HepG2 (cell line): ENCODE measurements around the gene FZD7. TPM values are rescaled to one million over a fixed set of nuclear protein-coding genes. Genes with fewer than 3 reads are reported as not detected.

Experiments used
- ATAC-seq: fragments of 200-7000 bp; cut with Tn5 transposase; 3 replicates; pipeline ENCODE4 v1.9.1; 2020; ENCODE audit warnings: mild to moderate bottlenecking, moderate library complexity
- BruUV-seq: library from RNA; stranded (reverse); fragments of 400-500 nt; replicated peaks from 2 replicates; lab custom pipeline; 2021; lab: Mats Ljungman, UMichigan
- CTCF ChIA-PET: fragments of 300-600 bp; formaldehyde crosslinking; extraction: SDS; loops from one replicate; lab custom pipeline; 2021; ENCODE audit warnings: low total read pairs, inconsistent platforms, low intra/inter-chr PET ratio; lab: Yijun Ruan, JAX
- POLR2A ChIA-PET: fragments of 350-600 bp; sonication (Branson Sonifier 250); formaldehyde crosslinking; loops from one replicate; lab custom pipeline; 2020; ENCODE audit warnings: antibody characterized with exemption, inconsistent platforms; lab: Yijun Ruan, JAX
- DNase-seq: peaks from one replicate; pipeline ENCODE4 v3.0.0-alpha.2; 2015; ENCODE audit warnings: low spot score
- FAIRE-seq: peaks from 3 replicates; lab custom pipeline; 2011; peaks lifted over from hg19 to GRCh38; lab: Jason Lieb, UNC
- H2AFZ ChIP-seq: one replicate; pipeline ENCODE4 v1.6.1; 2011; ENCODE audit warnings: low read length, inconsistent platforms
- H3K27ac ChIP-seq: fragments of 300-600 bp; 3 replicates; pipeline ENCODE4 v1.8.0; 2011; ENCODE audit warnings: mixed run types, mild to moderate bottlenecking, mixed read lengths, low read length, inconsistent platforms; ENCODE audit not compliant: insufficient read depth; ENCODE audit errors: extremely low read length
- H3K27me3 ChIP-seq, 2 experiments: fragments of 200-600 bp in 1 of 2; 2 replicates in 1 of 2; 3 replicates in 1 of 2; pipeline versions ENCODE4 v1.6.0 to v1.8.0; 2011; ENCODE audit warnings: low read length in 2 of 2, mild to moderate bottlenecking in 2 of 2, moderate library complexity in 2 of 2, inconsistent platforms in 1 of 2; ENCODE audit not compliant: insufficient read depth in 2 of 2, control insufficient read depth in 1 of 2
- H3K36me3 ChIP-seq, 2 experiments: fragments of 200-600 bp in 1 of 2; replicated peaks in 1 of 2; 2 replicates in 1 of 2; 3 replicates in 1 of 2; pipeline versions ENCODE4 v1.5.1 to v1.8.0; 2011; ENCODE audit warnings: low read length in 2 of 2, inconsistent platforms in 1 of 2; ENCODE audit not compliant: insufficient read depth in 2 of 2, control insufficient read depth in 1 of 2
- H3K4me1 ChIP-seq: 2 replicates; pipeline ENCODE4 v1.5.1; 2012; ENCODE audit warnings: low read length, inconsistent platforms; ENCODE audit not compliant: insufficient read depth
- H3K4me2 ChIP-seq: 2 replicates; pipeline ENCODE4 v1.6.0; 2011; ENCODE audit warnings: low read depth, low read length, inconsistent platforms
- H3K4me3 ChIP-seq, 3 experiments: fragments of 200-600 bp in 1 of 3; sonication (generic), shearing (Covaris generic) in 1 of 3; replicated peaks in 1 of 3; 2 replicates each; pipeline ENCODE4 v1.5.1; 2011 to 2016; ENCODE audit warnings: low read length in 3 of 3, inconsistent platforms in 2 of 3, low read depth in 2 of 3, mild to moderate bottlenecking in 2 of 3, control low read depth in 1 of 3, mixed read lengths in 1 of 3; ENCODE audit not compliant: insufficient read depth in 1 of 3
- H3K79me2 ChIP-seq: one replicate; pipeline ENCODE4 v1.6.1; 2011; ENCODE audit warnings: low read length, inconsistent platforms; ENCODE audit not compliant: insufficient read depth
- H3K9ac ChIP-seq: 2 replicates; pipeline ENCODE4 v1.6.0; 2011; ENCODE audit warnings: mild to moderate bottlenecking, low read depth, low read length, inconsistent platforms; ENCODE audit not compliant: insufficient read depth
- H3K9me3 ChIP-seq: 2 replicates; pipeline ENCODE4 v1.5.1; 2012; ENCODE audit warnings: mild to moderate bottlenecking, low read length
- H4K20me1 ChIP-seq: 2 replicates; pipeline ENCODE4 v1.6.0; 2011; ENCODE audit warnings: inconsistent platforms, mild to moderate bottlenecking, low read length, moderate library complexity; ENCODE audit not compliant: insufficient read depth
- EHMT2 ChIP-seq: fragments of 200-600 bp; sonication (generic); IDR thresholded peaks from 2 replicates; pipeline ENCODE4 v1.7.0; 2017; ENCODE audit warnings: antibody characterized with exemption, low read depth, low read length, borderline replicate concordance
- WGBS: methylation state at CpG from one replicate; pipeline ENCODE4 v1.1.6; 2017; ENCODE audit warnings: low lambda C conversion rate; 5-methylcytosine and 5-hydroxymethylcytosine counted together
- in situ Hi-C: cut with HindIII; loops from 2 replicates; pipeline ENCODE4 v1.10.0; 2017; ENCODE audit warnings: low pct_unique_long_range_greater_than_20kb; ENCODE audit not compliant: extremely low pct_ligation_motif_present
- intact Hi-C: fragments of 100-400 bp; cut with micrococcal nuclease; formaldehyde crosslinking; loops from one replicate; pipeline ENCODE4 v1.10.0; 2022; ENCODE audit not compliant: unreplicated experiment
- polyA plus RNA-seq, 8 experiments: library from polyadenylated mRNA; depleted of rRNA in 3 of 8; stranded (reverse) in 7 of 8; unstranded in 1 of 8; fragments of >200 nt; fragmentation: Illumina TruSeq in 4 of 8; extraction: Trizol in 4 of 8; gene quantifications; 2 replicates each; pipeline versions ENCODE4 v1.2.1 to v1.2.3, GENCODE V29; 2011 to 2016; ENCODE audit warnings: low read depth in 4 of 8, missing spikeins in 1 of 8, mixed read lengths in 1 of 8; ENCODE audit not compliant: insufficient read depth in 1 of 8
- total RNA-seq, 5 experiments: library from RNA; depleted of rRNA; stranded (reverse); fragments of >200 nt; fragmentation: Illumina TruSeq; extraction: Trizol; gene quantifications; 2 replicates each; pipeline ENCODE4 v1.2.3, GENCODE V29; 2016; ENCODE audit warnings: low read depth in 1 of 5
- TF ChIP-seq, protein P1 (sequence below), 2 experiments: sonication (generic) in 1 of 2; formaldehyde crosslinking in 1 of 2; IDR thresholded peaks; 2 replicates each; pipeline versions ENCODE4 v1.4.0 to v1.6.1; 2016 to 2020; ENCODE audit warnings: borderline replicate concordance in 1 of 2, low read depth in 1 of 2, mild to moderate bottlenecking in 1 of 2, missing genetic modification reagents in 1 of 2

FZD7 gene
- total and polyA plus RNA-seq, 2 of the 13 experiments (the other 11 are each of a cell fraction or from before 2014, with no cell fraction given): 0.13 to 0.38 TPM

DNA sequence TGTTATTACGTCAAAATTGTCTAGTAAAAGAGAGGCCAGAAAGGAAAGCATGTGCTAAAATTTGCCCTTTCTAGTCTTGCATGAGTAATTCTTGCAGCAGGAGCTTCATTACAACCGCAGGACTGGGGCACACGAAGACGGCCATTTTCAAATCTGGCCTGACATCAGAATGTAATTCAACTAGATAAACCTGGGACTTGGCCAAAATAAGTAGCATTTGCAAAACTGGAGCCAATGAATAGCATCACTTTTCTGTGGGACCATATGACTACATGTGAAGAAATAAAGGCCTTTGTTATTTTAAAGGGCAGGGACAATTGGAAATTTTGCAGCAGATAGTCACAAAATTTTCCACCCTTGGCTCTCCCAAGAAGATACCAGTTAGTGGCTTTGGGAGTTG is 3.0 kb upstream of the FZD7 start:
- no TSS peak for BruUV-seq
- DNase-seq (no peak), FAIRE-seq (no peak), ATAC-seq (no peak)
- no peaks in the 10 kb centered on the region for H4K20me1 ChIP-seq
- no peaks in the 10 kb centered on the region for H3K9me3 ChIP-seq
- no peak overlapping the region for H2AFZ ChIP-seq
- H3K9ac ChIP-seq: no peak overlapping the region
- in situ Hi-C loops: no loop called here
- peaks cover 2 to 46% of the 10 kb centered on the region in 2 experiments; a peak in 4 of 5 replicates for H3K27me3 ChIP-seq
- WGBS: 42% methylated on average over 4 of the region's 4 CpGs
- TF ChIP-seq EHMT2: no peak
- TF ChIP-seq, protein P1, sequence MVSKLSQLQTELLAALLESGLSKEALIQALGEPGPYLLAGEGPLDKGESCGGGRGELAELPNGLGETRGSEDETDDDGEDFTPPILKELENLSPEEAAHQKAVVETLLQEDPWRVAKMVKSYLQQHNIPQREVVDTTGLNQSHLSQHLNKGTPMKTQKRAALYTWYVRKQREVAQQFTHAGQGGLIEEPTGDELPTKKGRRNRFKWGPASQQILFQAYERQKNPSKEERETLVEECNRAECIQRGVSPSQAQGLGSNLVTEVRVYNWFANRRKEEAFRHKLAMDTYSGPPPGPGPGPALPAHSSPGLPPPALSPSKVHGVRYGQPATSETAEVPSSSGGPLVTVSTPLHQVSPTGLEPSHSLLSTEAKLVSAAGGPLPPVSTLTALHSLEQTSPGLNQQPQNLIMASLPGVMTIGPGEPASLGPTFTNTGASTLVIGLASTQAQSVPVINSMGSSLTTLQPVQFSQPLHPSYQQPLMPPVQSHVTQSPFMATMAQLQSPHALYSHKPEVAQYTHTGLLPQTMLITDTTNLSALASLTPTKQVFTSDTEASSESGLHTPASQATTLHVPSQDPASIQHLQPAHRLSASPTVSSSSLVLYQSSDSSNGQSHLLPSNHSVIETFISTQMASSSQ (IDR thresholded peaks at IDR 0.05; ENCODE audit: low read depth): no peak
- TF ChIP-seq, protein P1 (CRISPR knock-in tag; IDR thresholded peaks at IDR 0.05; ENCODE audit: borderline replicate concordance): no peak
- TF ChIP-seq, all 625 proteins: peak for 0
- intact Hi-C loops: no loop called here
- Histone ChIP-seq H3K4me2 (no peak overlapping the region), H3K4me1 (peaks cover 13% of the 10 kb centered on the region), H3K79me2 (no peaks in the 10 kb centered on the region), H3K36me3 (no peaks in the 10 kb centered on the region), H3K27ac (no peak overlapping the region), H3K4me3 (no peak overlapping the region)
- ChIA-PET CTCF (no interaction called here), POLR2A (no interaction called here)
